ENCODE data around the gene ST6GALNAC4. TPM values are rescaled to one million over a fixed set of nuclear protein-coding genes. Genes with fewer than 3 reads are reported as not detected.

ST6GALNAC4 gene
- total RNA-seq, 4 donors from 2014 or later, result 16.7 to 66.1 (median 47.3) TPM

DNA sequence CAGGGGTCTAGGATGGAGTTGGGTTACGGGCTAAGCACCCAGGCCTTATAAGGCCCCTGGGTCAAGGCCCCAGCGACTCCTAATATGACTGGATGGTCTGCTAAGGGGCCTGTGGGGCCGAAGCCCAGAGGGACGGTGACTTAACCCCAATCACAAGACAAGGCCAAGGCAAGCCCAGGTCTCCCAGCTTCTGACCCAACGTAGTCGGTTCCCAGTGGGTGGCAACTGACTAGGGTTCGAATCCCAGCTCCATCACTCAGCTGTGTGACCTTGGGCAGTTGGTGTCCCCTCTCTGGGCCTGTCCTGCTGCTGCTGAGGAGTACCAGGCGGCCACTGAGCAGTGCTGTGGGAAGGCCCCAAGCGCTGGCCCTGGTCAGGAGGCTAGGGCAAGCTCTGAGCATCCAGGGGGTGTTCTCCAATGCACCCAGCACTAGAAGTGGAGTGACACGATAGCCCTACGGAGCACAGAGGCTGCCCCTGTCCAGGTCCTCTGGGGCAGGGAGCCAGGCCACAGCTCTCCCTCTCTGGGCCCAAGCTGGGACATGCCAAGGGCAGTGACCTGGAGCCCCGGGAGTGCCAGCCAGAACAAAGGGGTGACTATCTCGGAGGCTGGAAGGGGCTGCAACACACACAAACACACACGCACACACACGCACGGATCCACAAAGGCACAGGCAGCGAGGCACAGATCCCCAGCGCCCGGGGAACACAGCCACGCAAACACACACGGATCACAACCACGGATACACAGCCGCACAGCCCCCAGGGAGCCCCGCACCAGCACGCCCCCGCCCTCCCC is 39.9 kb downstream of the ST6GALNAC4 start:
- 51% methylated on average over 14 of the region's 26 CpGs; no CpG with 5 or more reads in 1 of the 2 donors for WGBS, 2 donors (ENCODE audit: low coverage in 1 of 2)
- TF ChIP-seq POLR2AphosphoS5 (IDR thresholded peaks at IDR 0.05), result no peak
- Histone ChIP-seq H3K4me3 (peak overlapping the region; percentile 44 to 73 (median 54)), H3K9me3 (no peaks in the 10 kb centered on the region), H3K36me3 (no peaks in the 10 kb centered on the region), H3K4me1 (peaks cover 37 to 44% (median 40%) of the 10 kb centered on the region in 4 donors), H3K27ac (peak overlapping the region; percentile 44 to 90 (median 80)), H3K27me3 (no peaks in the 10 kb centered on the region)
- no peak for DNase-seq
- in situ Hi-C loops (cut with MboI; ENCODE audit: low pct_ligation_motif_present in 1 of 4, low pct_unique_long_range_greater_than_20kb in 1 of 4, low sequenced_read_pairs in 3 of 4) (no loop called here), intact Hi-C loops (cut with DNase I; ENCODE audit: low total_unique reads) (no loop called here)

DNA sequence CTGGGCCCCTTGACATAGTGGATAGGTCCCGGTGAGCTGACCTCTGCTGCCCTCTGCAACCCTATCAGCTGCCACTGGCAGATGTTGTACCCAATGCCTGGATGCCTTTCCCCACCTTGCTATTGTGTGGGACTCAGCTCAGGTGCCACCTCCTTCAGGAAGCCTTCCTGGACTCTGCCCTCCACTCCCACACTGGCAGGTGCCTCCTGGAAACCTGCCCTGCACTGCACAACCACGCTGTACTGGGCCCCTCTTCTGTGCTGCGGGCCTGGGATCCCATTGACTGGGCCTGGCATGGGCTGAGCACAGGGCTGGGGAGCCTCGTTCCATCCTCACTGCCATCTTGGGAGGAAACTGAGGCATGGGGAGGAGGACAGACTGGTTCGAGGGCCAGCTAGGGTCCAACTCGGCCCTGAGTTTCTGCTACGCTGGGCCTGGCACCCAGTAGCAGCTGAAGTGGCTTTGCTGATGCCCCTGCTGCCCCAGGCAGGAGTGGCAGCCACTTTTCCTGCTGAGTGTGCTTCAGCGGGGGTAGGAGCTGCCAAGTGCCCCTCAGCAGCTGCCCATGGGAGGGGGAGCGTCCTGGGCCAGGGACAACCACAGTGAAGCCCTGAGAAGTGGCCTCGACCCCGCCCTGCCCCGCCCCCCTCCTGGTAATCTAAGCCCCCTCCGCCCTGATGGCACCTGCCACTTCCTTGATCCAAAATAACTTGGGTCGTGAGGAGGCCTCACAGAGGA is 40.6 kb downstream of the ST6GALNAC4 start:
- no peak overlapping the region for H3K4me3 ChIP-seq
- in situ Hi-C loops (cut with MboI; ENCODE audit: low pct_ligation_motif_present in 1 of 4, low pct_unique_long_range_greater_than_20kb in 1 of 4, low sequenced_read_pairs in 3 of 4), result no loop called here
- H3K27ac ChIP-seq, result peak overlapping the region; percentile 44 to 90 (median 80)
- peaks cover 37 to 44% (median 40%) of the 10 kb centered on the region in 4 donors for H3K4me1 ChIP-seq
- intact Hi-C loops (cut with DNase I; ENCODE audit: low total_unique reads), result no loop called here
- H3K9me3 ChIP-seq, result no peaks in the 10 kb centered on the region
- TF ChIP-seq EP300 (IDR thresholded peaks at IDR 0.05; ENCODE audit: low read depth) (no peak), POLR2A (IDR thresholded peaks at IDR 0.05) (no peak), POLR2AphosphoS5 (IDR thresholded peaks at IDR 0.05) (no peak)
- TF ChIP-seq, protein P1, sequence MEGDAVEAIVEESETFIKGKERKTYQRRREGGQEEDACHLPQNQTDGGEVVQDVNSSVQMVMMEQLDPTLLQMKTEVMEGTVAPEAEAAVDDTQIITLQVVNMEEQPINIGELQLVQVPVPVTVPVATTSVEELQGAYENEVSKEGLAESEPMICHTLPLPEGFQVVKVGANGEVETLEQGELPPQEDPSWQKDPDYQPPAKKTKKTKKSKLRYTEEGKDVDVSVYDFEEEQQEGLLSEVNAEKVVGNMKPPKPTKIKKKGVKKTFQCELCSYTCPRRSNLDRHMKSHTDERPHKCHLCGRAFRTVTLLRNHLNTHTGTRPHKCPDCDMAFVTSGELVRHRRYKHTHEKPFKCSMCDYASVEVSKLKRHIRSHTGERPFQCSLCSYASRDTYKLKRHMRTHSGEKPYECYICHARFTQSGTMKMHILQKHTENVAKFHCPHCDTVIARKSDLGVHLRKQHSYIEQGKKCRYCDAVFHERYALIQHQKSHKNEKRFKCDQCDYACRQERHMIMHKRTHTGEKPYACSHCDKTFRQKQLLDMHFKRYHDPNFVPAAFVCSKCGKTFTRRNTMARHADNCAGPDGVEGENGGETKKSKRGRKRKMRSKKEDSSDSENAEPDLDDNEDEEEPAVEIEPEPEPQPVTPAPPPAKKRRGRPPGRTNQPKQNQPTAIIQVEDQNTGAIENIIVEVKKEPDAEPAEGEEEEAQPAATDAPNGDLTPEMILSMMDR (IDR thresholded peaks at IDR 0.05), result no peak
- DNase-seq, result peak; percentile 42
- H3K27me3 ChIP-seq, result no peaks in the 10 kb centered on the region
- 69% methylated on average over 13 of the region's 14 CpGs; no CpG with 5 or more reads in 1 of the 2 donors for WGBS, 2 donors (ENCODE audit: low coverage in 1 of 2)
- H3K36me3 ChIP-seq, result no peaks in the 10 kb centered on the region

DNA sequence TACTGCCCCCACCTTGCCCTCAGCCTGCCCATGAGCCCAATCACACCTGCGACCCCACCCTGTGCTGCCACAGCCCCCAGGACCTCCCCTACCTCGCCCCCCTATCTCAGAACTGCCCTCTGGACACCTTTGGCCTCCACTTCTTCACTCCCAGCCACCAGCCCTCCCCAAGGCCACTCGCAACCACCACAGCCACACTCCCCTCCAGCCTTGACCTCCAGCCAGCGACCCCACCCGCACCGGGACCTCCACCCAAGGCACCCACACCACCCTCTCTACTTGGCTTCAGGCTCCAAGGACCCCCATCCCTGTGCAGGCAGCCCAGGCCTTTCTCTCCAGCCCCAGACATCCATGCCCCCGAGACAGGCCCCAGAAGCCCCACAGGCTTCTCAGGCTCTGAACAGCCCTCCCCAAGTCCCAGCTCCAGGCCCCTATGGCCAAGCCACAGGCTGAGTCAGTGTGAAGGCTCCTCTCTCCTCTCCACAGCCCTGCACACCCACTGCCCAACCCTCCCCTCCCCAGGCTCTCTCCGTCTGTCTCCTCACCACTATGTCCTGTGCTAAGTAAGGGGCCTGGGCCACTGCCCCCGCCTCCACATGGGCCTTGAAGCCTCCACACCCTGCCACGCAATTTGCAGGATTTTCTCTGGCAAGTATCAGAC is 41.4 kb downstream of the ST6GALNAC4 start:
- TF ChIP-seq, protein P1 (IDR thresholded peaks at IDR 0.05), result no peak
- TF ChIP-seq POLR2AphosphoS5 (IDR thresholded peaks at IDR 0.05) (no peak), EP300 (IDR thresholded peaks at IDR 0.05; ENCODE audit: low read depth) (no peak), POLR2A (IDR thresholded peaks at IDR 0.05) (no peak)
- DNase-seq, result no peak
- in situ Hi-C loops (cut with MboI; ENCODE audit: low pct_ligation_motif_present in 1 of 4, low pct_unique_long_range_greater_than_20kb in 1 of 4, low sequenced_read_pairs in 3 of 4) (no loop called here), intact Hi-C loops (cut with DNase I; ENCODE audit: low total_unique reads) (no loop called here)
- Histone ChIP-seq H3K4me3 (no peak overlapping the region), H3K9me3 (no peaks in the 10 kb centered on the region), H3K27ac (peak overlapping the region in 3 of 4 donors; percentile 78 to 90 (median 81)), H3K36me3 (no peaks in the 10 kb centered on the region), H3K27me3 (no peaks in the 10 kb centered on the region), H3K4me1 (peaks cover 37 to 44% (median 40%) of the 10 kb centered on the region in 4 donors)
- WGBS, 2 donors (ENCODE audit: low coverage in 1 of 2), result 83 to 85% methylated on average over 4 to 10 of the region's 10 CpGs

DNA sequence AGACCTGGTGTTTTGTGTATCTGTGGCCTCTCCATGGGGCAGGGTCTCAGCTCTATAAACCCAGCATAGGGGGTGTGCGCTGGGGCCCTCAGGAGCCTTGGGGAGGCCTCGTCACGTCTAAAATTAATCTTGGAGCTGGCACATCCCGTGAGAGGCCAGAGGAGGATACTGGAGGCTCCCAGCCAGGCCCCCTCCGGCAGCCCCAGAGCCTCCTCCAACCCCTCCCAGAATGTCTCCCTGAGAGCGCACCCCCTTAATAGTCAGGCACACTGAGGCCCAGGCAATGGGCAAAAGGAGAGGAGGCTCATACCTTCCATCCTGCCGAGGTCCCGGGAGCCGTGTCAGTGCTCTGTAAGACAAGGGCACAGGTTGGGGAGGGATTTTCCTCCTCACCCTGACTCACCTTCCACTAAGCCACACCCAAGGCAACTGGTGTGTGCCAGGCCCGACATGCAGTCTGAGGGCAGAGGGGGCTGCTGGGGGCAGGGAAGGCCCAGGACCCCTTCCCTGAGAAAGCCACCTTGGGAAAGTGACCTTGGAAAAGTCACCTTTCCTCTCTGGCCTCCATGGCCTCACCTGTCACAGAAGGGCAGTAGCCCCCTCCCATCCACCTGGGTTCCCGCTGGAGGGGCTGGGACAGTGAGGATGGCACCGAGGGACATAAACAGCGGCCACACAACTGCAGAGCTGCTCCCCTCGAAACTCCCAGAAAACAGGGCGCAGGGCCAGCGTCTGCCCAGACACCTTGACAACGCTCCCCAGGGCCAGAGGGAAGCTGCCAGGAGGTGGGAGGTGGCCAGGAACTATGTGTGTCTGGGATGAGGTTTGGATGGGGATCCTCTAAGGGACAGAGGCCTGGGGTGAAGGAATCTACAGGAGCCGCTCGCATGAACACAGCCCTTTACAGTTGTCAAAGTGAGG is 42.3 kb downstream of the ST6GALNAC4 start:
- Histone ChIP-seq H3K4me3 (no peak overlapping the region), H3K27ac (peak overlapping the region in 2 of 4 donors; percentile 15 to 90), H3K9me3 (no peaks in the 10 kb centered on the region), H3K4me1 (peaks cover 37 to 44% (median 40%) of the 10 kb centered on the region in 4 donors), H3K27me3 (no peaks in the 10 kb centered on the region), H3K36me3 (no peaks in the 10 kb centered on the region)
- TF ChIP-seq, protein P1 (IDR thresholded peaks at IDR 0.05), result no peak
- TF ChIP-seq POLR2A (IDR thresholded peaks at IDR 0.05) (no peak), POLR2AphosphoS5 (IDR thresholded peaks at IDR 0.05) (no peak), EP300 (IDR thresholded peaks at IDR 0.05; ENCODE audit: low read depth) (no peak)
- 82 to 83% methylated on average over 5 to 19 of the region's 19 CpGs for WGBS, 2 donors (ENCODE audit: low coverage in 1 of 2)
- intact Hi-C loops (cut with DNase I; ENCODE audit: low total_unique reads), result loop anchor here (5.0 kb wide), 1 partner anchor 282 kb away; no protein-coding TSS in a partner anchor
- no peak for DNase-seq
- in situ Hi-C loops (cut with MboI; ENCODE audit: low pct_ligation_motif_present in 1 of 4, low pct_unique_long_range_greater_than_20kb in 1 of 4, low sequenced_read_pairs in 3 of 4), result no loop called here

Measured in transverse colon (tissue), 4 donors.